Neural crest cell (in vitro differentiated cells): ENCODE data around the gene TMEM39A. TPM values are rescaled to one million over a fixed set of nuclear protein-coding genes. Genes with fewer than 3 reads are reported as not detected.

Source experiments
- DNase-seq: peaks from one replicate; pipeline ENCODE4 v3.0.0; 2021; ENCODE audit warnings: low read depth, mixed read lengths, low spot score
- H3K27ac Mint-ChIP-seq: one replicate; pipeline ENCODE4 v1.8.0; 2021; ENCODE audit warnings: mild to moderate bottlenecking, mixed read lengths; ENCODE audit not compliant: unreplicated experiment
- H3K27me3 Mint-ChIP-seq: 2 replicates; pipeline ENCODE4 v1.8.0; 2021; ENCODE audit warnings: low read depth, mild to moderate bottlenecking, mixed read lengths
- H3K36me3 Mint-ChIP-seq: 2 replicates; pipeline ENCODE4 v1.8.0; 2021; ENCODE audit warnings: low read depth, mild to moderate bottlenecking, mixed read lengths
- H3K4me1 Mint-ChIP-seq: 2 replicates; pipeline ENCODE4 v1.8.0; 2021; ENCODE audit warnings: mixed read lengths
- H3K4me3 Mint-ChIP-seq: one replicate; pipeline ENCODE4 v1.8.0; 2021; ENCODE audit warnings: mild to moderate bottlenecking, mixed read lengths
- H3K9me3 Mint-ChIP-seq: 2 replicates; pipeline ENCODE4 v1.8.0; 2021; ENCODE audit warnings: mixed read lengths
- CTCF ChIP-seq: fragments of 200-600 bp; sonication (generic); conservative IDR thresholded peaks from 2 replicates; pipeline ENCODE4 v1.5.0; 2021; ENCODE audit warnings: antibody characterized with exemption, mild to moderate bottlenecking
- total RNA-seq: library from RNA; stranded (reverse); gene quantifications from 2 replicates; pipeline ENCODE4 v1.2.1, GENCODE V29; 2021

Gene TMEM39A
- total RNA-seq, 1 donor from 2014 or later: 36.1 TPM

- no peaks in the 10 kb centered on the region for H3K4me1 Mint-ChIP-seq
- no peak overlapping the region for H3K4me3 Mint-ChIP-seq
- no peak for TF ChIP-seq CTCF
- H3K36me3 Mint-ChIP-seq: no peaks in the 10 kb centered on the region
- no peak overlapping the region for H3K27ac Mint-ChIP-seq
- no peaks in the 10 kb centered on the region for H3K27me3 Mint-ChIP-seq
- H3K9me3 Mint-ChIP-seq: no peaks in the 10 kb centered on the region
- no peak for DNase-seq
Observed at GRCh38 chr3:119418641-119419040, 44.8 kb downstream of the TMEM39A start.

DNA sequence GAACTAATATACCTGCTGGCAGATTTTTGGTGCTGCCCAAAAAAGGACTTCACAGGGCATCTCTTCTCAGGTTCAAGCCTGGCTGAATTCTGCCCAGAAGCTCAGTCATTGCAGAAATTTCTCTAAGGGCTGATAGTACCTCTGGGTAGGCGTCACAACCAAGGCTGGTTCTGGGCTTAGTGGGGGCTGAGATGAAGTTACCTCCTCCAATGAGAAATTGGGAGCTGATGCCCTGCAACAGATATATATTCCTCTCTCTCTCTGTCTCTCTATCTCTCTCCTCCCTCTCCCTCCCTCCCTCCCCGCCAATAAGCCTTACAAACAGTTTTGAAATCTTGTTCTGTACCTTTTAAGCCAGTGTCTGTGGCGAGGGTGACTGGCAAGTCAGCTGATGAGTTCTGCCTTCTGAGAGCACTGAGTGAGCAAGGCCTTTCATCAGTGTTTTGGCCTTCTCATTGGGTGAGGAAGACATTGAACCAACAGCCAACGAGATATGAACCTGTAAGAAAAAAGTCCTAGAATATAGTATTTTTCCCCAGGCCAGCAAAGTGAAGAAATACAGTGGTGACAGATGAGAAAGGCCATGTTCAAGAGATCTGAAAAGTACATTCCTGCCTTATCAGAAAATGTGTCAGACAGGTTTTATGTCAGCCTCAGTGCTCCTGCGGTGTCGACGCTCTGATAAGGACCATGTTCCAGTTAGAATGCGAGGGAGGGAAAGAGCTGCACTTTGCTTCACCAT, 45.5 kb downstream of the TMEM39A start:
- Mint-ChIP-seq H3K36me3 (no peaks in the 10 kb centered on the region), H3K4me1 (no peaks in the 10 kb centered on the region), H3K27ac (no peak overlapping the region), H3K4me3 (no peak overlapping the region), H3K27me3 (no peaks in the 10 kb centered on the region), H3K9me3 (no peaks in the 10 kb centered on the region)
- no peak for DNase-seq
- TF ChIP-seq CTCF: no peak

GRCh38 chr3:119416873-119417272, 46.5 kb downstream of the TMEM39A start:
- no peaks in the 10 kb centered on the region for H3K36me3 Mint-ChIP-seq
- H3K9me3 Mint-ChIP-seq: no peaks in the 10 kb centered on the region
- no peaks in the 10 kb centered on the region for H3K4me1 Mint-ChIP-seq
- no peak overlapping the region for H3K4me3 Mint-ChIP-seq
- no peak for TF ChIP-seq CTCF
- H3K27me3 Mint-ChIP-seq: no peaks in the 10 kb centered on the region
- no peak for DNase-seq
- H3K27ac Mint-ChIP-seq: no peak overlapping the region

DNA sequence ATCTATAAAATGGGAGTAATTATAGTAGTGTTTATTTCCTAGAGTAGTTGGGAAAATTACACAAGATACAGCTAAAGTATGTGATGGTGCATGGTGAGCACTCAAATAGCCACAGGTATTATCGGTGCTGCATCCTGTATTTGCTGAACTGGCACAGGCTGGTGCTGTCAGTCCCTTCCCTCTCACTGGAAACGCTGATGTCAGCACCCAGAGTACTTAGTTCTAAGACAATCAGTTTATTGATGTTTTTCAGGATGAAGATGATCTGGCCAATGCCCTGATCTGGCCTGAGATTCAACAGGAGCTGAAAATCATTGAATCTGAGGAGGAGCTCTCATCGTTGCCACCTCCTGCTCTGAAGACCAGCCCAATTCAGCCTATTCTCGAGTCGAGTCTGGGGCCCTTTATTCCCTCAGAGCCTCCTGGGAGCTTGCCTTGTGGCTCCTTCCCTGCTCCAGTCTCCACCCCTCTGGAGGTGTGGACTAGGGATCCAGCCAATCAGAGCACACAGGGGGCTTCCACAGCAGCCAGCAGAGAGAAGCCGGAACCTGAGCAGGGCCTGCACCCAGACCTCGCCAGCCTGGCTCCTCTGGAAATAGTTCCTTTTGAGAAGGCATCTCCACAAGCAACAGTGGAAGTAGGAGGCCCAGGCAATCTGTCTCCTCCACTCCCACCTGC, 49.7 kb downstream of the TMEM39A start:
- TF ChIP-seq CTCF: no peak
- H3K9me3 Mint-ChIP-seq: peaks cover 3% of the 10 kb centered on the region
- DNase-seq: no peak
- no peaks in the 10 kb centered on the region for H3K27me3 Mint-ChIP-seq
- H3K27ac Mint-ChIP-seq: no peak overlapping the region
- H3K36me3 Mint-ChIP-seq: peaks cover 17% of the 10 kb centered on the region
- no peaks in the 10 kb centered on the region for H3K4me1 Mint-ChIP-seq
- H3K4me3 Mint-ChIP-seq: no peak overlapping the region

DNA sequence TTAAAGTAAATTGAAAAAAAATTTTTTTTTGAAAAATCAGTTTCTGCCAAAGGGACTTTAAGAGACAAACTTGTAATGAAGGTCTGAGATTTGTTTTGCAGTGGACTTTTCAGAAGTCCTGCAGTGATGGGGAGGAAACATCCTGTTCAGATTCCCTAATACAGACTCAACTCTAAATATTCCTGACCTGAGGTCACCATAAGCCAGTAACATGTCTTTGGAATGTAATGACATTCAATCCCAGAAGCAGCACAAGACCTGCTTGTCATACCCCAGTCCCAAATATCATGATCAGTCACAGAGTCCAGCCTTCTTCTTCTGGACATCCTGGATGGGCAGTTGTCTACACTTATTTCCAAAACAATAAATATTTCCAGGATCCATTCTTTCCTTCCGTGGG, 53.6 kb downstream of the TMEM39A start:
- peaks cover 21% of the 10 kb centered on the region for H3K36me3 Mint-ChIP-seq
- no peaks in the 10 kb centered on the region for H3K4me1 Mint-ChIP-seq
- H3K9me3 Mint-ChIP-seq: peaks cover 3% of the 10 kb centered on the region
- H3K4me3 Mint-ChIP-seq: no peak overlapping the region
- DNase-seq: no peak
- no peak overlapping the region for H3K27ac Mint-ChIP-seq
- no peak for TF ChIP-seq CTCF
- H3K27me3 Mint-ChIP-seq: no peaks in the 10 kb centered on the region
